GM18505 (cell line): ENCODE data around the gene CLCNKB.

ENCODE experiments used
- ATAC-seq: cut with Tn5 transposase; IDR thresholded peaks from one replicate; pipeline ENCODE4 v1.9.1; 2021; ENCODE audit not compliant: unreplicated experiment
- POLR2A ChIP-seq: IDR thresholded peaks from 4 replicates; pipeline ENCODE4 v1.6.1; 2011; ENCODE audit warnings: borderline replicate concordance; ENCODE audit not compliant: insufficient read depth, insufficient read length; ENCODE audit errors: extremely low read depth

Gene CLCNKB

GRCh38 chr1:16064536-16065268, 21.1 kb downstream of the CLCNKB start:
- no peak for TF ChIP-seq POLR2A
- no peak for ATAC-seq

- no peak for TF ChIP-seq POLR2A
- ATAC-seq: no peak
Observed at GRCh38 chr1:16065269-16065576, 21.6 kb downstream of the CLCNKB start.

GRCh38 chr1:16066245-16066644, 22.7 kb downstream of the CLCNKB start:
- ATAC-seq: no peak
- TF ChIP-seq POLR2A: no peak

- no peak for ATAC-seq
- no peak for TF ChIP-seq POLR2A
Observed at GRCh38 chr1:16067127-16067768, 23.7 kb downstream of the CLCNKB start.

GRCh38 chr1:16067933-16068332, 24.4 kb downstream of the CLCNKB start:
- ATAC-seq: no peak
- no peak for TF ChIP-seq POLR2A

GRCh38 chr1:16068356-16069270, 25.0 kb downstream of the CLCNKB start:
- no peak for ATAC-seq
- TF ChIP-seq POLR2A: no peak

- ATAC-seq: no peak
- TF ChIP-seq POLR2A: no peak
Observed at GRCh38 chr1:16070640-16071355, 27.2 kb downstream of the CLCNKB start.

- no peak for TF ChIP-seq POLR2A
- ATAC-seq: no peak
Observed at GRCh38 chr1:16071614-16072013, 28.0 kb downstream of the CLCNKB start.

- ATAC-seq: no peak
- no peak for TF ChIP-seq POLR2A
Observed at GRCh38 chr1:16072095-16072494, 28.5 kb downstream of the CLCNKB start.

GRCh38 chr1:16072616-16073484, 29.3 kb downstream of the CLCNKB start:
- ATAC-seq: no peak
- TF ChIP-seq POLR2A: no peak

GRCh38 chr1:16073490-16074119, 30.0 kb downstream of the CLCNKB start, which contains the start of gene FAM131C:
Gene FAM131C, minus strand, starts transcription at chr1:16073651. Its CDS starts 209 bp downstream, at chr1:16073442.
- no peak for ATAC-seq
- TF ChIP-seq POLR2A: no peak

- no peak for ATAC-seq
- no peak for TF ChIP-seq POLR2A
Observed at GRCh38 chr1:16074217-16074616, 30.6 kb downstream of the CLCNKB start.
